ENCODE measurements around the gene GSG1L2. TPM values are rescaled to one million over a fixed set of nuclear protein-coding genes. Genes with fewer than 3 reads are reported as not detected.

Gene GSG1L2
- polyA plus RNA-seq, 1 experiment: not detected

- 0 out of 2 replicates have a peak, but pooled peaks cover under 1% of the 10 kb centered on the region for H3K27me3 ChIP-seq (ENCODE audit: control insufficient read depth, insufficient read depth, low read length)
- no peaks in the 10 kb centered on the region for H3K36me3 ChIP-seq (ENCODE audit: control insufficient read depth, insufficient read depth, low read length)
- ChIA-PET CTCF (interaction anchor here (0.6 kb wide), 1 partner anchor 75 kb away, joined by 6 read pairs; no protein-coding TSS in a partner anchor), POLR2A (no interaction called here)
- no peak overlapping the region for H3K4me3 ChIP-seq (ENCODE audit: low read depth, low read length)
- DNase-seq (ENCODE audit: low read depth): no peak
- TF ChIP-seq CTCF (IDR thresholded peaks at IDR 0.05; ENCODE audit: insufficient read depth, low read depth, low read length): no peak
Measured at GRCh38 chr17:9845306-9845705, 23.4 kb upstream of the GSG1L2 start.

- H3K4me3 ChIP-seq (ENCODE audit: low read depth, low read length): no peak overlapping the region
- H3K27me3 ChIP-seq (ENCODE audit: control insufficient read depth, insufficient read depth, low read length): no peaks in the 10 kb centered on the region
- POLR2A ChIA-PET: no interaction called here
- H3K36me3 ChIP-seq (ENCODE audit: control insufficient read depth, insufficient read depth, low read length): no peaks in the 10 kb centered on the region
- TF ChIP-seq CTCF (IDR thresholded peaks at IDR 0.05; ENCODE audit: insufficient read depth, low read depth, low read length): no peak
- CTCF ChIA-PET: no interaction called here
- no peak for DNase-seq (ENCODE audit: low read depth)
Measured at GRCh38 chr17:9844153-9844552, 22.3 kb upstream of the GSG1L2 start.

- no peak for TF ChIP-seq CTCF (IDR thresholded peaks at IDR 0.05; ENCODE audit: insufficient read depth, low read depth, low read length)
- no peak for DNase-seq (ENCODE audit: low read depth)
- no peak overlapping the region for H3K4me3 ChIP-seq (ENCODE audit: low read depth, low read length)
- ChIA-PET POLR2A (no interaction called here), CTCF (no interaction called here)
- H3K36me3 ChIP-seq (ENCODE audit: control insufficient read depth, insufficient read depth, low read length): no peaks in the 10 kb centered on the region
- H3K27me3 ChIP-seq (ENCODE audit: control insufficient read depth, insufficient read depth, low read length): no peaks in the 10 kb centered on the region
Measured at GRCh38 chr17:9843152-9844010, 21.5 kb upstream of the GSG1L2 start.

GRCh38 chr17:9842057-9842758 is 20.3 kb upstream of the GSG1L2 start:
- ChIA-PET POLR2A (no interaction called here), CTCF (interaction anchor here (1.1 kb wide), 1 partner anchor 58 kb away, joined by 3 read pairs; no protein-coding TSS in a partner anchor)
- Histone ChIP-seq H3K36me3 (ENCODE audit: control insufficient read depth, insufficient read depth, low read length) (no peaks in the 10 kb centered on the region), H3K27me3 (ENCODE audit: control insufficient read depth, insufficient read depth, low read length) (no peaks in the 10 kb centered on the region), H3K4me3 (ENCODE audit: low read depth, low read length) (no peak overlapping the region)
- TF ChIP-seq CTCF (IDR thresholded peaks at IDR 0.05; ENCODE audit: insufficient read depth, low read depth, low read length): no peak
- peak; percentile 6 for DNase-seq (ENCODE audit: low read depth)

- no peaks in the 10 kb centered on the region for H3K36me3 ChIP-seq (ENCODE audit: control insufficient read depth, insufficient read depth, low read length)
- TF ChIP-seq CTCF (IDR thresholded peaks at IDR 0.05; ENCODE audit: insufficient read depth, low read depth, low read length): no peak
- ChIA-PET CTCF (interaction anchor here (1.1 kb wide), 1 partner anchor 9 kb away, joined by 3 read pairs; no protein-coding TSS in a partner anchor), POLR2A (no interaction called here)
- no peaks in the 10 kb centered on the region for H3K27me3 ChIP-seq (ENCODE audit: control insufficient read depth, insufficient read depth, low read length)
- no peak overlapping the region for H3K4me3 ChIP-seq (ENCODE audit: low read depth, low read length)
- DNase-seq (ENCODE audit: low read depth): no peak
Measured at GRCh38 chr17:9839433-9839832, 17.6 kb upstream of the GSG1L2 start.
